ENCODE data around the gene CHORDC1. TPM values are rescaled to one million over a fixed set of nuclear protein-coding genes. Genes with fewer than 3 reads are reported as not detected.
"Not testable (repeated sequence)": the region's sequence is repeated elsewhere in the genome, so short reads cannot be mapped to it uniquely, and the experiment has no call there.

The CHORDC1 gene
- total and polyA plus RNA-seq, 12 donors: 11.3 to 83.7 (median 34.8) TPM

- WGBS, 4 donors: 86 to 100% (median 92%) methylated on average over 1 of the region's 1 CpG
- no peak overlapping the region for H3K27ac ChIP-seq
- intact Hi-C loops (cut with DNase I): no loop called here
- DNase-seq: no peak
- no peaks in the 10 kb centered on the region for H3K27me3 ChIP-seq
- H3K4me3 ChIP-seq: no peak overlapping the region
- no peaks in the 10 kb centered on the region for H3K36me3 ChIP-seq (replicated peaks in 1 of 2)
- H3K4me1 ChIP-seq (replicated peaks in 1 of 2): no peaks in the 10 kb centered on the region
- H3K9me3 ChIP-seq (replicated peaks in 1 of 3): no peaks in the 10 kb centered on the region
- no peak for TF ChIP-seq POLR2A (IDR thresholded peaks at IDR 0.05)
- TF ChIP-seq CTCF (IDR thresholded peaks at IDR 0.05): no peak
Observed at GRCh38 chr11:90246468-90246867, 23.6 kb upstream of the CHORDC1 start.

- no peak overlapping the region for H3K27ac ChIP-seq
- H3K27me3 ChIP-seq: no peaks in the 10 kb centered on the region
- TF ChIP-seq POLR2A (IDR thresholded peaks at IDR 0.05) (no peak), CTCF (IDR thresholded peaks at IDR 0.05) (no peak)
- 88 to 98% (median 95%) methylated on average over 1 of the region's 1 CpG for WGBS, 4 donors
- H3K9me3 ChIP-seq (replicated peaks in 1 of 3): no peaks in the 10 kb centered on the region
- DNase-seq: no peak
- no peaks in the 10 kb centered on the region for H3K4me1 ChIP-seq (replicated peaks in 1 of 2)
- no peak overlapping the region for H3K4me3 ChIP-seq
- intact Hi-C loops (cut with DNase I): no loop called here
- no peaks in the 10 kb centered on the region for H3K36me3 ChIP-seq (replicated peaks in 1 of 2)
Observed at GRCh38 chr11:90243534-90243933, 20.7 kb upstream of the CHORDC1 start.

- H3K27ac ChIP-seq: no peak overlapping the region
- 59 to 73% (median 64%) methylated on average over 7 of the region's 7 CpGs for WGBS, 4 donors
- H3K9me3 ChIP-seq (replicated peaks in 1 of 3): no peaks in the 10 kb centered on the region
- H3K4me3 ChIP-seq: no peak overlapping the region
- intact Hi-C loops (cut with DNase I): no loop called here
- DNase-seq: no peak
- H3K4me1 ChIP-seq (replicated peaks in 1 of 2): no peaks in the 10 kb centered on the region
- no peak for TF ChIP-seq POLR2A (IDR thresholded peaks at IDR 0.05)
- no peak for TF ChIP-seq CTCF (IDR thresholded peaks at IDR 0.05)
- H3K36me3 ChIP-seq (replicated peaks in 1 of 2): no peaks in the 10 kb centered on the region
- H3K27me3 ChIP-seq: no peaks in the 10 kb centered on the region
Observed at GRCh38 chr11:90242894-90243416, 20.1 kb upstream of the CHORDC1 start.

- intact Hi-C loops (cut with DNase I): no loop called here
- Histone ChIP-seq H3K27ac (no peak overlapping the region), H3K27me3 (no peaks in the 10 kb centered on the region), H3K9me3 (replicated peaks in 1 of 3) (no peaks in the 10 kb centered on the region), H3K4me1 (replicated peaks in 1 of 2) (no peaks in the 10 kb centered on the region), H3K36me3 (replicated peaks in 1 of 2) (no peaks in the 10 kb centered on the region), H3K4me3 (no peak overlapping the region)
- TF ChIP-seq POLR2A (IDR thresholded peaks at IDR 0.05) (no peak), CTCF (IDR thresholded peaks at IDR 0.05) (no peak)
- DNase-seq: peak in 1 of 7 donors; percentile 7
- 64 to 90% (median 67%) methylated on average over 4 of the region's 4 CpGs for WGBS, 4 donors
Observed at GRCh38 chr11:90241414-90241813, 18.6 kb upstream of the CHORDC1 start.

- H3K4me1 ChIP-seq (replicated peaks in 1 of 2); H3K4me3 ChIP-seq; DNase-seq; H3K27me3 ChIP-seq; H3K27ac ChIP-seq; H3K36me3 ChIP-seq (replicated peaks in 1 of 2); H3K9me3 ChIP-seq (replicated peaks in 1 of 3); intact Hi-C loops (cut with DNase I): not testable (repeated sequence)
- WGBS, 4 donors: 81 to 90% (median 87%) methylated on average over 10 to 20 of the region's 20 CpGs
Observed at GRCh38 chr11:90239967-90240636, 17.3 kb upstream of the CHORDC1 start.
